Measurements from ENCODE around the gene ACO2. TPM values are rescaled to one million over a fixed set of nuclear protein-coding genes. Genes with fewer than 3 reads are reported as not detected.
A peak's percentile ranks its signal among the peaks of the same experiment; 100 is the strongest.

ACO2 gene
- total and polyA plus RNA-seq, 2 of the 8 experiments (the other 6 are each of a cell fraction or from before 2014, with no cell fraction given) = 52.8 to 75.4 TPM

GRCh38 chr22:41501209-41501608 lies 32.3 kb downstream of the ACO2 start:
- WGBS, 2 experiments (ENCODE audit: extremely low coverage in 1 of 2, insufficient coverage in 1 of 2, insufficient read length in 1 of 2, insufficient replicate concordance in 2 of 2, low coverage in 1 of 2, low lambda C conversion rate in 2 of 2, missing lambda C conversion rate in 1 of 2) = 95% methylated on average over 5 of the region's 5 CpGs; no CpG with 5 or more reads in 1 of the 2 experiments
- POLR2A ChIA-PET (ENCODE audit: partially characterized antibody) = interaction anchor here (1.0 to 4.6 kb wide), 10 partner anchors 9 to 55 kb away, joined by 3 to 26 read pairs (median 8); partner anchors contain the start of genes ACO2, PHF5A and TOB2
- H4K20me1 ChIP-seq (replicated peaks in 1 of 2; ENCODE audit: control insufficient read depth in 1 of 2, insufficient read depth in 2 of 2, low read length in 2 of 2) = peaks cover 2 to 12% of the 10 kb centered on the region in 2 experiments
- TF ChIP-seq TCF12 (IDR thresholded peaks at IDR 0.05; ENCODE audit: low read depth, low read length) (no peak), TAF7 (optimal IDR thresholded peaks at IDR 0.05; ENCODE audit: borderline replicate concordance, low read depth, low read length) (no peak), JUN (IDR thresholded peaks at IDR 0.05; ENCODE audit: low read depth, low read length) (no peak), ATF3 (IDR thresholded peaks at IDR 0.05; ENCODE audit: insufficient read depth, low read depth, low read length) (no peak), YY1 (IDR thresholded peaks at IDR 0.05; ENCODE audit: low read depth, low read length) (peak; percentile 88), ZNF274 (IDR thresholded peaks at IDR 0.05; ENCODE audit: borderline replicate concordance, extremely low read depth, low read length) (no peak), POLR2A (IDR thresholded peaks at IDR 0.05; ENCODE audit: control extremely low read depth in 1 of 2, low read depth in 2 of 2, low read length in 2 of 2) (no peak), SIN3A (conservative IDR thresholded peaks at IDR 0.05 in 1 of 2, IDR thresholded peaks at IDR 0.05 in 1 of 2; ENCODE audit: low read depth in 1 of 2, low read length in 2 of 2) (no peak), BRCA1 (IDR thresholded peaks at IDR 0.05; ENCODE audit: low read depth, low read length) (no peak), POU5F1 (IDR thresholded peaks at IDR 0.05; ENCODE audit: low read depth, low read length) (no peak)
- TF ChIP-seq, protein P1, sequence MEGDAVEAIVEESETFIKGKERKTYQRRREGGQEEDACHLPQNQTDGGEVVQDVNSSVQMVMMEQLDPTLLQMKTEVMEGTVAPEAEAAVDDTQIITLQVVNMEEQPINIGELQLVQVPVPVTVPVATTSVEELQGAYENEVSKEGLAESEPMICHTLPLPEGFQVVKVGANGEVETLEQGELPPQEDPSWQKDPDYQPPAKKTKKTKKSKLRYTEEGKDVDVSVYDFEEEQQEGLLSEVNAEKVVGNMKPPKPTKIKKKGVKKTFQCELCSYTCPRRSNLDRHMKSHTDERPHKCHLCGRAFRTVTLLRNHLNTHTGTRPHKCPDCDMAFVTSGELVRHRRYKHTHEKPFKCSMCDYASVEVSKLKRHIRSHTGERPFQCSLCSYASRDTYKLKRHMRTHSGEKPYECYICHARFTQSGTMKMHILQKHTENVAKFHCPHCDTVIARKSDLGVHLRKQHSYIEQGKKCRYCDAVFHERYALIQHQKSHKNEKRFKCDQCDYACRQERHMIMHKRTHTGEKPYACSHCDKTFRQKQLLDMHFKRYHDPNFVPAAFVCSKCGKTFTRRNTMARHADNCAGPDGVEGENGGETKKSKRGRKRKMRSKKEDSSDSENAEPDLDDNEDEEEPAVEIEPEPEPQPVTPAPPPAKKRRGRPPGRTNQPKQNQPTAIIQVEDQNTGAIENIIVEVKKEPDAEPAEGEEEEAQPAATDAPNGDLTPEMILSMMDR (IDR thresholded peaks at IDR 0.05; ENCODE audit: control extremely low read depth in 1 of 3, insufficient read depth in 1 of 3, low read depth in 1 of 3, low read length in 3 of 3) = peak; percentile 57 to 64 (median 59)

More at GRCh38 chr22:41501209-41501608, 32.3 kb downstream of the ACO2 start:
- H4K91ac ChIP-seq (replicated peaks; ENCODE audit: insufficient read length, low read length) = no peak overlapping the region
- no peak overlapping the region for H3K4ac ChIP-seq (replicated peaks; ENCODE audit: insufficient read length, low read depth, low read length)
- H2BK12ac ChIP-seq (ENCODE audit: low read depth, low read length) = no peak overlapping the region
- no peak overlapping the region for H3K23ac ChIP-seq (ENCODE audit: insufficient read length)
- H3K4me3 ChIP-seq (ENCODE audit: extremely low read depth in 1 of 4, insufficient read depth in 2 of 4, low read depth in 3 of 4, low read length in 4 of 4) = no peak overlapping the region
- H2BK5ac ChIP-seq (ENCODE audit: low read depth, low read length) = no peak overlapping the region
- H3K9me3 ChIP-seq (ENCODE audit: insufficient read depth in 2 of 2, low read depth in 1 of 2, low read length in 1 of 2) = no peaks in the 10 kb centered on the region
- peaks cover 0 to 11% (median 3%) of the 10 kb centered on the region in 4 experiments; a peak in 4 of 8 replicates for H3K36me3 ChIP-seq (ENCODE audit: control insufficient read depth in 2 of 4, insufficient read depth in 4 of 4, low read length in 3 of 4)
- H2BK15ac ChIP-seq (ENCODE audit: low read length) = no peak overlapping the region
- no peak for FAIRE-seq
- H2AFZ ChIP-seq (ENCODE audit: low read length) = no peak overlapping the region
- H2AK5ac ChIP-seq (ENCODE audit: low read depth, low read length) = no peak overlapping the region
- H3K56ac ChIP-seq (replicated peaks; ENCODE audit: insufficient read length, low read depth, low read length) = no peak overlapping the region
- no peak overlapping the region for H2BK120ac ChIP-seq (replicated peaks; ENCODE audit: low read depth, low read length)
- no peaks in the 10 kb centered on the region for H3K27me3 ChIP-seq (replicated peaks in 1 of 4; ENCODE audit: control insufficient read depth in 3 of 4, extremely low read depth in 1 of 4, insufficient read depth in 3 of 4, low read length in 3 of 4)
- no peak for DNase-seq (ENCODE audit: low read depth in 1 of 2, low spot score in 2 of 2)
- H3K4me1 ChIP-seq (replicated peaks in 1 of 4; ENCODE audit: control insufficient read depth in 3 of 4, insufficient read depth in 4 of 4, low read length in 3 of 4) = no peaks in the 10 kb centered on the region
- H3K79me1 ChIP-seq (ENCODE audit: low read depth, low read length) = peaks cover 4% of the 10 kb centered on the region
- H4K5ac ChIP-seq (ENCODE audit: insufficient read length, low read depth, low read length) = no peak overlapping the region
- H3K27ac ChIP-seq (ENCODE audit: low read depth, low read length) = no peak overlapping the region
- H3K18ac ChIP-seq (ENCODE audit: extremely low read depth, low read length) = no peak overlapping the region
- CTCF ChIA-PET (ENCODE audit: partially characterized antibody) = interaction anchor here (0.6 to 17.6 kb wide), 24 partner anchors 9 to 185 kb away, joined by 3 to 218 read pairs (median 4); no protein-coding TSS in a partner anchor
- peaks cover 0 to 12% of the 10 kb centered on the region in 2 experiments; a peak in 1 of 4 replicates for H3K79me2 ChIP-seq (ENCODE audit: control insufficient read depth in 1 of 2, insufficient read depth in 2 of 2, low read length in 2 of 2)
- H3K23me2 ChIP-seq (ENCODE audit: low read depth, low read length) = no peaks in the 10 kb centered on the region
- H3K9ac ChIP-seq (replicated peaks in 1 of 4; ENCODE audit: extremely low read depth in 1 of 4, low read depth in 3 of 4, low read length in 3 of 4) = no peak overlapping the region
- H3K4me2 ChIP-seq (ENCODE audit: insufficient read depth in 1 of 2, low read depth in 2 of 2, low read length in 2 of 2) = no peak overlapping the region
- H3K14ac ChIP-seq (ENCODE audit: insufficient read length) = no peak overlapping the region
- no peak overlapping the region for H2BK20ac ChIP-seq (ENCODE audit: low read length)
- H4K8ac ChIP-seq (ENCODE audit: extremely low read depth, insufficient read depth, low read length) = no peak overlapping the region

Data from H1 (cell line).